Measurements from ENCODE around the gene SYNGR3.
A peak's percentile ranks its signal among the peaks of the same experiment; 100 is the strongest.
"Not testable (repeated sequence)": the region's sequence is repeated elsewhere in the genome, so short reads cannot be mapped to it uniquely, and the experiment has no call there.

The SYNGR3 gene

GRCh38 chr16:1959269-1960039 is 30.3 kb upstream of the SYNGR3 start, which contains the start of gene NDUFB10:
TSS of gene NDUFB10 (plus strand) at chr16:1959538. CDS start at chr16:1959625, 87 bp downstream.
- DNase-seq (ENCODE audit: low read depth in 2 of 2, low spot score in 1 of 2): peak; percentile 71 to 78

- DNase-seq (ENCODE audit: low read depth in 2 of 2, low spot score in 1 of 2): no peak
Observed at GRCh38 chr16:1960665-1961630, 28.8 kb upstream of the SYNGR3 start.

GRCh38 chr16:1961651-1962067 is 28.1 kb upstream of the SYNGR3 start:
- DNase-seq (ENCODE audit: low read depth in 2 of 2, low spot score in 1 of 2): no peak

GRCh38 chr16:1962161-1963153 is 27.3 kb upstream of the SYNGR3 start:
- not testable (repeated sequence) for DNase-seq (ENCODE audit: low read depth in 2 of 2, low spot score in 1 of 2)

GRCh38 chr16:1963806-1964505 is 25.8 kb upstream of the SYNGR3 start:
- no peak for DNase-seq (ENCODE audit: low read depth in 2 of 2, low spot score in 1 of 2)

- DNase-seq (ENCODE audit: low read depth in 2 of 2, low spot score in 1 of 2): peak; percentile 87 to 97
Observed at GRCh38 chr16:1964506-1965395, 25.0 kb upstream of the SYNGR3 start, which contains the start of gene RPS2. TSS of gene RPS2 (minus strand) at chr16:1964826. CDS start at chr16:1964625, 201 bp downstream.

GRCh38 chr16:1965396-1966001 is 24.3 kb upstream of the SYNGR3 start:
- no peak for DNase-seq (ENCODE audit: low read depth in 2 of 2, low spot score in 1 of 2)

GRCh38 chr16:1966460-1966859 is 23.3 kb upstream of the SYNGR3 start, which contains the start of gene RNF151:
TSS of gene RNF151 (plus strand) at chr16:1966856. CDS start at chr16:1966882, 26 bp downstream.
- DNase-seq (ENCODE audit: low read depth in 2 of 2, low spot score in 1 of 2): no peak

- DNase-seq (ENCODE audit: low read depth in 2 of 2, low spot score in 1 of 2): no peak
Observed at GRCh38 chr16:1968146-1968953, 21.4 kb upstream of the SYNGR3 start.

GRCh38 chr16:1971796-1972489 is 17.8 kb upstream of the SYNGR3 start, which contains the start of gene TBL3:
TSS of gene TBL3 (plus strand) at chr16:1972053. CDS start at chr16:1972165, 112 bp downstream.
- DNase-seq (ENCODE audit: low read depth in 2 of 2, low spot score in 1 of 2): peak; percentile 89 to 94

GRCh38 chr16:1972490-1972877 is 17.3 kb upstream of the SYNGR3 start:
- DNase-seq (ENCODE audit: low read depth in 2 of 2, low spot score in 1 of 2): no peak

- no peak for DNase-seq (ENCODE audit: low read depth in 2 of 2, low spot score in 1 of 2)
Observed at GRCh38 chr16:1973461-1974156, 16.2 kb upstream of the SYNGR3 start.

GRCh38 chr16:1974157-1975070 is 15.4 kb upstream of the SYNGR3 start:
- no peak for DNase-seq (ENCODE audit: low read depth in 2 of 2, low spot score in 1 of 2)

GRCh38 chr16:1975432-1976215 is 14.1 kb upstream of the SYNGR3 start:
- no peak for DNase-seq (ENCODE audit: low read depth in 2 of 2, low spot score in 1 of 2)

- DNase-seq (ENCODE audit: low read depth in 2 of 2, low spot score in 1 of 2): no peak
Observed at GRCh38 chr16:1976216-1976520, 13.6 kb upstream of the SYNGR3 start.

Measured in stimulated activated CD8-positive, alpha-beta memory T cell treated with anti-CD3 and anti-CD28 coated beads, Interleukin-4, amount 100 ng/mL, for 4 hours (primary cell).